ENCODE results near the gene ARHGDIA.

The ARHGDIA gene

GRCh38 chr17:81817758-81818147 is 53.4 kb downstream of the ARHGDIA start:
- Histone ChIP-seq H3K4me3 (ENCODE audit: low read depth, low read length) (no peak overlapping the region), H3K36me3 (peaks cover 6% of the 10 kb centered on the region; the same call in 1 of the 2 replicates), H3K27ac (no peak overlapping the region), H3K27me3 (ENCODE audit: insufficient read depth, low read depth, severe bottlenecking) (no peaks in the 10 kb centered on the region), H3K9me3 (ENCODE audit: severe bottlenecking) (no peaks in the 10 kb centered on the region)
- no peak for DNase-seq
- TF ChIP-seq CTCF (IDR thresholded peaks at IDR 0.05; ENCODE audit: low read depth, low read length), result no peak

Measured in WERI-Rb-1 (cell line).